ENCODE results near the gene NWD2. TPM values are rescaled to one million over a fixed set of nuclear protein-coding genes. Genes with fewer than 3 reads are reported as not detected.

The NWD2 gene
- total RNA-seq, 1 experiment from 2014 or later, result not detected

GRCh38 chr4:37421614-37422013 lies 177.1 kb downstream of the NWD2 start:
- Histone ChIP-seq H2AK5ac (ENCODE audit: insufficient read length, low read length) (no peak overlapping the region), H3K79me2 (ENCODE audit: insufficient read depth, low read length) (no peaks in the 10 kb centered on the region), H3K27me3 (ENCODE audit: insufficient read depth, low read length) (no peaks in the 10 kb centered on the region), H3K56ac (ENCODE audit: insufficient read length, low read depth, low read length) (no peak overlapping the region), H3K9me3 (ENCODE audit: control insufficient read depth, low read depth, low read length) (no peaks in the 10 kb centered on the region), H4K91ac (ENCODE audit: insufficient read length, low read depth, low read length) (no peak overlapping the region), H3K4me1 (ENCODE audit: insufficient read depth, low read length) (no peaks in the 10 kb centered on the region), H3K23ac (ENCODE audit: insufficient read length, low read depth, low read length) (no peak overlapping the region), H3K27ac (ENCODE audit: insufficient read length, low read depth, low read length) (no peak overlapping the region), H4K5ac (ENCODE audit: insufficient read length, low read depth, low read length) (no peak overlapping the region), H2BK120ac (ENCODE audit: low read depth, low read length, poor library complexity, severe bottlenecking) (no peak overlapping the region), H3T11ph (ENCODE audit: low read length) (no peak overlapping the region), H3K4me2 (ENCODE audit: insufficient read depth, insufficient read length, low read length) (no peak overlapping the region), H3K79me1 (ENCODE audit: insufficient read depth, low read depth, low read length, poor library complexity, severe bottlenecking) (no peaks in the 10 kb centered on the region), H3K4ac (ENCODE audit: low read depth, low read length) (no peak overlapping the region), H2BK5ac (ENCODE audit: insufficient read length, low read length) (no peak overlapping the region), H4K8ac (replicated peaks; ENCODE audit: insufficient read length, low read depth, low read length) (no peak overlapping the region), H2BK12ac (ENCODE audit: insufficient read length, low read depth, low read length) (no peak overlapping the region), H2AFZ (ENCODE audit: low read length) (no peak overlapping the region), H3K18ac (ENCODE audit: insufficient read length, low read depth, low read length) (no peak overlapping the region), H2BK20ac (ENCODE audit: low read depth, low read length, poor library complexity, severe bottlenecking) (no peak overlapping the region), H3K14ac (ENCODE audit: insufficient read depth, low read length) (no peak overlapping the region), H2BK15ac (ENCODE audit: low read depth, low read length) (no peak overlapping the region), H4K20me1 (ENCODE audit: control insufficient read depth, insufficient read depth, insufficient read length) (no peaks in the 10 kb centered on the region), H3K23me2 (ENCODE audit: insufficient read length, low read depth, low read length, poor library complexity, severe bottlenecking) (no peaks in the 10 kb centered on the region), H3K9ac (ENCODE audit: extremely low read depth, insufficient read length, low read length) (no peak overlapping the region)
- Mint-ChIP-seq H3K36me3 (ENCODE audit: insufficient read depth in 1 of 3, low read depth in 3 of 3) (no peaks in the 10 kb centered on the region), H3K4me1 (no peaks in the 10 kb centered on the region), H3K27ac (no peak overlapping the region), H3K27me3 (ENCODE audit: low read depth) (no peaks in the 10 kb centered on the region; the same call in 1 of the 2 replicates), H3K9me3 (peaks cover 0 to 7% of the 10 kb centered on the region in 2 experiments; a peak in 2 of 5 replicates), H3K4me3 (no peak overlapping the region)
- no CpG with 5 or more reads among the region's 4 CpGs for WGBS (ENCODE audit: extremely low coverage, insufficient read length, low lambda C conversion rate)
- no peak for TF ChIP-seq CTCF (conservative IDR thresholded peaks at IDR 0.05)
- no peak for DNase-seq

Measured in H9 (cell line).